ENCODE measurements around the gene VWC2L. TPM values are rescaled to one million over a fixed set of nuclear protein-coding genes. Genes with fewer than 3 reads are reported as not detected.

VWC2L gene
- polyA plus RNA-seq, 1 experiment = not detected

- POLR2A ChIA-PET = no interaction called here
- TF ChIP-seq, protein P1, sequence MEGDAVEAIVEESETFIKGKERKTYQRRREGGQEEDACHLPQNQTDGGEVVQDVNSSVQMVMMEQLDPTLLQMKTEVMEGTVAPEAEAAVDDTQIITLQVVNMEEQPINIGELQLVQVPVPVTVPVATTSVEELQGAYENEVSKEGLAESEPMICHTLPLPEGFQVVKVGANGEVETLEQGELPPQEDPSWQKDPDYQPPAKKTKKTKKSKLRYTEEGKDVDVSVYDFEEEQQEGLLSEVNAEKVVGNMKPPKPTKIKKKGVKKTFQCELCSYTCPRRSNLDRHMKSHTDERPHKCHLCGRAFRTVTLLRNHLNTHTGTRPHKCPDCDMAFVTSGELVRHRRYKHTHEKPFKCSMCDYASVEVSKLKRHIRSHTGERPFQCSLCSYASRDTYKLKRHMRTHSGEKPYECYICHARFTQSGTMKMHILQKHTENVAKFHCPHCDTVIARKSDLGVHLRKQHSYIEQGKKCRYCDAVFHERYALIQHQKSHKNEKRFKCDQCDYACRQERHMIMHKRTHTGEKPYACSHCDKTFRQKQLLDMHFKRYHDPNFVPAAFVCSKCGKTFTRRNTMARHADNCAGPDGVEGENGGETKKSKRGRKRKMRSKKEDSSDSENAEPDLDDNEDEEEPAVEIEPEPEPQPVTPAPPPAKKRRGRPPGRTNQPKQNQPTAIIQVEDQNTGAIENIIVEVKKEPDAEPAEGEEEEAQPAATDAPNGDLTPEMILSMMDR (IDR thresholded peaks at IDR 0.05; ENCODE audit: insufficient read depth, low read depth, low read length) = no peak
- no peaks in the 10 kb centered on the region for H3K27me3 ChIP-seq (ENCODE audit: control insufficient read depth, insufficient read depth, low read length)
- DNase-seq (ENCODE audit: low read depth) = peak; percentile 16
- CTCF ChIA-PET = no interaction called here
- H3K36me3 ChIP-seq (ENCODE audit: control insufficient read depth, insufficient read depth, low read length) = no peaks in the 10 kb centered on the region
- no peak overlapping the region for H3K4me3 ChIP-seq (ENCODE audit: low read depth, low read length)
These were observed 194.0 kb downstream of the VWC2L start for GRCh38 chr2:214604861-214605260.

DNA sequence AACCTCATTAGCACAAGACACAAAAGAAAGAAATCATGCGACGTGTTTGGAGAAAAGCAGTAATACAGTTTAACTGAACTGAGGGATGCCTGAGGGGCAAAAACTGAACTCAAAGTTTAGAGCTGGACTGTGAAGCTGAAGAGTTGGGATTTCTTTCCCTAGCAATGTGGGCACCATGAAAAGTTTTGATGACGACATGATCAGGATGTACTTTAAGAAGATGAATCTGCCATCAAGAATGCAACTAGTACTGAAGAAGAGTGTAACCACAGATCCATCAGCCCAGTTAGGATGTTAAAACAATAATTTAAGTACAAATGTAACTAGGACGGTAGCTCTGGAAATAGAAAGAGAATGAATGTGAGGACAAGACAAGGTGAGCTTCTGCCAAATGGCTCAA, 196.2 kb downstream of the VWC2L start:
- TF ChIP-seq, protein P1 (IDR thresholded peaks at IDR 0.05; ENCODE audit: insufficient read depth, low read depth, low read length) = no peak
- ChIA-PET POLR2A (no interaction called here), CTCF (no interaction called here)
- no peak overlapping the region for H3K4me3 ChIP-seq (ENCODE audit: low read depth, low read length)
- DNase-seq (ENCODE audit: low read depth) = no peak
- no peaks in the 10 kb centered on the region for H3K27me3 ChIP-seq (ENCODE audit: control insufficient read depth, insufficient read depth, low read length)
- H3K36me3 ChIP-seq (ENCODE audit: control insufficient read depth, insufficient read depth, low read length) = no peaks in the 10 kb centered on the region

DNA sequence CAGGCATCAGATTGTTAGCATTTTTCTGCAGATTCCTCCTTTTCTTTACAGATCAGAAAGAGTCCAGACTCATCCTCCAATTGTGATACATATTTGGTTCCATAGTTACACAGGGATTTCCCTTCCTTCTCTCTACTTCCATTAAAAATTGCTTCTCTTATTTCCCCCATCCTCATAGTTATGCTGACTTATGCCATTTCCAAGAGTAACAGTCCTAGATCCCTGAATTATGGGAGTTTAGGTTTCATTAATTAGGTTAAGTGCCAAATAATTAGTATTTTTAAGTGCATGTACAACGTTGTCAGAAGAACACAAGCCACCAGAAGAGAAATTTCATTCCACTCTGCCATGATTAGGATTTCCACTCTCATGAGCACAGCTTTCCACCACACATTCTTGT, 200.2 kb downstream of the VWC2L start:
- TF ChIP-seq, protein P1 (IDR thresholded peaks at IDR 0.05; ENCODE audit: insufficient read depth, low read depth, low read length) = no peak
- CTCF ChIA-PET = no interaction called here
- no peak for DNase-seq (ENCODE audit: low read depth)
- no peaks in the 10 kb centered on the region for H3K27me3 ChIP-seq (ENCODE audit: control insufficient read depth, insufficient read depth, low read length)
- POLR2A ChIA-PET = no interaction called here
- no peaks in the 10 kb centered on the region for H3K36me3 ChIP-seq (ENCODE audit: control insufficient read depth, insufficient read depth, low read length)
- H3K4me3 ChIP-seq (ENCODE audit: low read depth, low read length) = no peak overlapping the region

DNA sequence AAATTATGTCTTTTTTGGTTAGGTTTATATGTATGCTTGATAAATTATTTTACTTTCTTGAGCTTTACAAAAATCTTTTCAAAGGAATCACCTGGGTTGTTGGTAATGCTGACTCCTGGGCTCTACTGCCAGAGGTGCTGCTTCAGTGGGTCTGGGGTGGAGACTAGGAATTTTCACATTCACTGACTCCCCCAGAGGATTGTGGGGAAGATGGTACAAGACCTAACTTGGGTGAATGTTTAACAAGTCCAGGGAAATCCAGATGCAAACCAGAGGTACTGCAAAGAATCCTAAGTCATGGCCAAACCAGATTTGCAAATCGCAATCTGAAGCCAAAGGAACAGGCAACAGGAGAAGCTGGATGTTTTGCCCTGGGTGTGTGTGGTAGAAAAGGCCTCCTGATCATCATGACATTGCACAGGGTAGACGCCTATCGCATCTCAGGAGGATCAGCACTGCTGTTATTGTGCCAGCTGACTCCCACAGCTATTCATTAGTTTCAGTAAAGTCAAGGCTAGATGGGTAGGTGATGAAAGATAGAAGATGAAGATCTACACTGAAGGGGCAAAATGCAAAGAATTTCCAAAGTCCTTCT, 213.4 kb downstream of the VWC2L start:
- POLR2A ChIA-PET = no interaction called here
- DNase-seq (ENCODE audit: low read depth) = no peak
- CTCF ChIA-PET = no interaction called here
- H3K4me3 ChIP-seq (ENCODE audit: low read depth, low read length) = no peak overlapping the region
- TF ChIP-seq, protein P1 (IDR thresholded peaks at IDR 0.05; ENCODE audit: insufficient read depth, low read depth, low read length) = no peak
- no peaks in the 10 kb centered on the region for H3K36me3 ChIP-seq (ENCODE audit: control insufficient read depth, insufficient read depth, low read length)
- no peaks in the 10 kb centered on the region; the same call in 1 of the 2 replicates for H3K27me3 ChIP-seq (ENCODE audit: control insufficient read depth, insufficient read depth, low read length)

GRCh38 chr2:214628091-214628490, 217.2 kb downstream of the VWC2L start:
- ChIA-PET CTCF (no interaction called here), POLR2A (no interaction called here)
- no peak for DNase-seq (ENCODE audit: low read depth)
- Histone ChIP-seq H3K4me3 (ENCODE audit: low read depth, low read length) (no peak overlapping the region), H3K27me3 (ENCODE audit: control insufficient read depth, insufficient read depth, low read length) (no peaks in the 10 kb centered on the region; the same call in 1 of the 2 replicates), H3K36me3 (ENCODE audit: control insufficient read depth, insufficient read depth, low read length) (no peaks in the 10 kb centered on the region)
- TF ChIP-seq, protein P1 (IDR thresholded peaks at IDR 0.05; ENCODE audit: insufficient read depth, low read depth, low read length) = no peak

All from BJ (cell line).